HG02642 (cell line): ENCODE results near the gene CYP26A1.

Source experiments
- ATAC-seq: cut with Tn5 transposase; IDR thresholded peaks from one replicate; pipeline ENCODE4 v1.9.1; 2021; ENCODE audit warnings: mild to moderate bottlenecking; ENCODE audit not compliant: unreplicated experiment, poor library complexity

Gene CYP26A1

GRCh38 chr10:93064874-93065660 lies 8.6 kb upstream of the CYP26A1 start:
- no peak for ATAC-seq

- ATAC-seq, result no peak
Measured at GRCh38 chr10:93065675-93066543, 7.8 kb upstream of the CYP26A1 start.

GRCh38 chr10:93066544-93066913 lies 7.2 kb upstream of the CYP26A1 start:
- no peak for ATAC-seq

GRCh38 chr10:93067443-93068365 lies 6.0 kb upstream of the CYP26A1 start:
- ATAC-seq, result no peak

GRCh38 chr10:93068411-93069244 lies 5.1 kb upstream of the CYP26A1 start:
- ATAC-seq, result no peak

- ATAC-seq, result no peak
Measured at GRCh38 chr10:93069245-93069561, 4.5 kb upstream of the CYP26A1 start.

- no peak for ATAC-seq
Measured at GRCh38 chr10:93070378-93071176, 3.1 kb upstream of the CYP26A1 start.

GRCh38 chr10:93071177-93071472 lies 2.6 kb upstream of the CYP26A1 start:
- ATAC-seq, result no peak

GRCh38 chr10:93071674-93072224 lies 1.9 kb upstream of the CYP26A1 start:
- no peak for ATAC-seq

GRCh38 chr10:93072225-93072712 lies 1.4 kb upstream of the CYP26A1 start:
- ATAC-seq, result no peak

GRCh38 chr10:93072713-93073538 lies 767 bp upstream of the CYP26A1 start:
- no peak for ATAC-seq

- ATAC-seq, result no peak
Measured at GRCh38 chr10:93074147-93074596, 479 bp downstream of the CYP26A1 start.

- ATAC-seq, result no peak
Measured at GRCh38 chr10:93074597-93075368, 1.1 kb downstream of the CYP26A1 start.

GRCh38 chr10:93075369-93076221 lies 1.9 kb downstream of the CYP26A1 start:
- ATAC-seq, result no peak

- no peak for ATAC-seq
Measured at GRCh38 chr10:93076871-93077270, 3.2 kb downstream of the CYP26A1 start.

- ATAC-seq, result no peak
Measured at GRCh38 chr10:93077860-93078337, 4.2 kb downstream of the CYP26A1 start.
